ENCODE results near the gene AK4.

AK4 gene

DNA sequence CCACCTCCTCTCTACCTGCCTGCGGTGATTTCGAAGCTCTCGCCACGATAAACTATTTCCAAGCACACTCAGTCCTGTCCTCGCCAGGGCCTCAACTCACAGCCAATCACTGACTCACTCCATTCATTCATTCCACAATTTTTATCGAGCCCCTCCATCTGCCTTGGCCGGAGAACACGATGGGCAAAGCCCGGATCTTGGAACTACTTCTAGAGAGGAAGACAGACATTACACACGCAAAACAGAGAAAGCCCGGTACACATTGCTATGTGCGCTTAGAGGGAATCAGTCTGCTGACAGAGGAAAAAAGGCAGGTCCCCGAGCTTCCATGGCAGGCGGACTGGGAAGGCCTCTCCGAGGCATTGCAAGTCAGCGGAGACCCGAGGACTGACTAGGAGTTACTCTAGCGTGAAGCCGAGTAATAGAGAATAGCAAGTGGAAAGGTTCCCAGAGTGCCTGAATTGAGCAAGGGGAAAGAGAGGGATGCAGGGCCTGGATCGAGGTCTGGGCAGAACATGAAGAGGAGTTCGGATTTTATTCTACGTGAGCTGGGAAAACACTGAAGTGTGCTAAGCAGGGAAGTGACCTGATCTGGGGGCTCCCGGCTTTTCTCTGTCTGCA lies 107.1 kb downstream of the AK4 start:
- DNase-seq: no peak

- DNase-seq: no peak
Measured at GRCh38 chr1:65255656-65256050, 107.7 kb downstream of the AK4 start.

DNA sequence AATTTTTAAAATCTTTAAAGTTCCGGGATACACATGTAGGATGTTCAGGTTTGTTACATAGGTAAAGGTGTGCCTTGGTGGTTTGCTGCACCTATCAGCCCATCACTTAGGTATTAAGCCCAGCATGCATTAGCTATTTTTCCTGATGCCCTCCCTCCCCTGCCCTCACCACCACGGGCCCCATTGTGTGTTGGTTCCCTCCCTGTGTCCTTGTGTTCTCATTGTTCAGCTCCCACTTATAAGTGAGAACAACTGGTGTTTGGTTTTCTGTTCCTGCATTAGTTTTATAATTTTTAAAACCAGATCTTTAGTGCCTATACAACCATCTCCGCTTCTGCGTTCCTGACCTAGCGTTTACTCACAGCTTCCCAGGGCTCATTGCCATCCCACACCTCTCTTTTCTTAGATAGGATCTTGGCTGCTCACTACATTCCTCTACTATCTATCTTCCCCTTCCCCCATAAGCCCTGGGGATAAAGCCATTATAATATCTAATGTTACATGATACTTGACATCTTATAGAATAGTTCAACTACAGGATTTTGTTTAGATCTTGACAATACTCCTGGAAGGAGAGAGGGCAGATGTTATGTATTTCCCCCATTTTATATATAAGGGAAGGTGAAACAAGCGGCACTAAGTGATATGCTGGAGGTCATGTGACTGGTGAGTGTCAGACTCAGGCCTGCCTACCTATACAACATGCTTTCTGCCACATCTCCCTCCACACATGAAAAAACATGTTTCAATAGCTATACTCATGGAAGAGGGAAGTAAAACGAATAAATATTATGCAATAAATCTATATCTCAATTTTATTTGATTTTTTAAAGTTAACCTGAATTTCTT lies 109.1 kb downstream of the AK4 start:
- DNase-seq: no peak

DNA sequence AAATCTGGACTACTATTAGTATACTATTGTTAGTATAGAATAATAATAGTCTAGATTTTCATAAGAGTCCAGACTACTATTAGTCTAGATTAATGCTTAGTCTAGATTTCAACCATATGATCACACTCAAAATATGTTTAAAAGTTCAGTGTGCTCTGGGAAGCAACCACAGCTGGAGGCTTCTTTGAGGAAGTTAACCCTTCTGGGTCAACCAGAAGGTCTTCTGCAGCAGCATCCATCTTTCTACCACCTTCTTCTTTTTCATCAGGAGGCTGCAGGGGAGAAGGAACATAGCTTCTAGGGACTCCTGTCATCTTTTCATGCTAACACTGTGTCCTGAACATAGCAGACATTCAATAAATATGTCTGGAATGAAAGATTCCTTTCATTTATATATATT lies 110.1 kb downstream of the AK4 start:
- no peak for DNase-seq

DNA sequence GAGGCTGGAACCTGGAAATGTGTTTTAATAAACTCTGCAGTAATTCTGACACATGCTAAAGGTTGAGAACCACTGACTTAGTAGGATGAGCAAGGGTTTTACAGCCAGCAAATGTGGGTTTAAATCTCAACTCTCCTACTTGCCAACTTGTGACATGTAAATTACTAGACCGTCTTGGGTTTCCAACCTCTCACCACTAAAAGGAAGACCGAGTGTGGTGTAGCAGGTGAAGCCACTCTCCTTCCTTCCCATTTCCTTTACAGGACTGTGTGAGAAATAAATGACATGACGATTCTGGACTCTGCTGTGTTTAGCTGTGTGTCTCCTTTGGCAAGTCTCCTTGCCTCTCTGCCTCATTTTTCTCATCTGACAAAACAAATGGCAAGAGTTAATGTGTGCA lies 111.8 kb downstream of the AK4 start:
- no peak for DNase-seq

DNA sequence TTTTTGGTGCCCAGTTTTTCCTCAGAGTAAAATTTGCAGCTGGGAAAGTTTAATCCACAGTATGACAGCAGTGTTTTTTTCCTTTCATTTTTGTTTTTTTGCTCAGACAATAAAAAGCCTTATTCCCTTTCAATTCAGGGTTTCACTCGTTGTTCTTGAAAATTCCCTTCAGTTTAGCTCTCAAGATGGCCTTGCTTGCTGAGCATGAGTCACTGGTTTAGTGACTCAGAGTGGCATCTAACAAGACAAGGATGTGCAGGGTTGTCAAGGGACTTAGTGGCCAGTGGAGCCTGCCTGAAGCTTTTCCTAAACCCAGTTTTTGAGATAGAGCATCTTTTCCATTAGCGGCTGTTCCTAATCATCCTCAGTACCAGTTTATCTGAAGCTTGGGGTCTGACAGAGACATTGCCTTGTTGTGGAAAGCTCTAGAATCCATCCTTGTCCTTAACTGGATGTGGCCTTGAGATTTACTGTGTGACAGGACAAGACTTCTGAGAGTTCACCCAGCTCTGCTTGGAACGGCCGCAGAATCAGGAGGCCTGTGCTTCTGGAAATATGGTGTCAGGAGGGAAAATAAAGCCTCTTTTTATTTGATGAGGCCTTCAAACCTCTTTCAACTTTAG lies 113.0 kb downstream of the AK4 start:
- DNase-seq: no peak

DNA sequence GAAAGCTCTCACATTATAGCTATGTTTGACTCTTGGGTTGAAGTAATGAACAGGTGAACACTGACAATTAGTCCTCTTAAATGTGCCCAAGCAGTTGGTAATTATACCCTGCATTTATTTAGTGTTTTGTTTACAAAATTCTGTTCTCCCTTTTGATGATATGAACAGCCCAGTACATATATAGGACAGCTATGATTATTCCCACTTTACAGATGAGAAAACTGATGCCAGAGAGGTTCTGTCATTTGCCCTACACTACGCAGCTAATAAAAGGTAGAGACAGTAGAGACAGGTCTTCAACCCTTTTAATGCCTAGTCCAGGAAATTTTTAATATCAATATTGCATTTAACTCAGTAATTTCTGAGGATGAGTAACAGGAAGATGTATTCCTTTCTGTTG lies 115.3 kb downstream of the AK4 start:
- DNase-seq: no peak

GRCh38 chr1:65264197-65264929 lies 116.4 kb downstream of the AK4 start:
- DNase-seq: no peak

- DNase-seq: no peak
Measured at GRCh38 chr1:65265296-65265650, 117.3 kb downstream of the AK4 start.

- DNase-seq: peak; percentile 36
Measured at GRCh38 chr1:65265651-65266351, 117.8 kb downstream of the AK4 start.

GRCh38 chr1:65266476-65266875 lies 118.5 kb downstream of the AK4 start:
- DNase-seq: no peak

- DNase-seq: no peak
Measured at GRCh38 chr1:65267271-65267670, 119.3 kb downstream of the AK4 start.

DNA sequence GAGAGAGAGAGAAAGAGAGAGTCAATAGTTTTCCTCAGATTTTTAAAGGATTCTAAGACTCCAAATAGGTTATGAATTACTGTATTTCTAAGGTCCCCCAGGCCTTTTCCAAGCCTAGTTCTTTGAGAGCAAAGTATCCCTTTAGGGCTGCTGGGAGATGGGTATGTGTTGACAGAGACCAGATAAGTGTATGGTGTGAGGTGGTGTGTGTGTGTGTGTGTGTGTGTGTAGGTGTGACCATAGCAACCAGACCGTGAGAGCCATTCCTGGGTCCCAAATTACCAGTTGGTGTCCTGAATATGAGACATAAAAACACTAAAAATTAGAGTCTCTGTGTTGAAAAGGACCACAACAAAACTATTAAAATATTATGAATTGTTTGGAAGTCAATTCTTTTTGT lies 119.7 kb downstream of the AK4 start:
- DNase-seq: no peak

GRCh38 chr1:65269612-65270011 lies 121.6 kb downstream of the AK4 start:
- no peak for DNase-seq

- no peak for DNase-seq
Measured at GRCh38 chr1:65276197-65276939, 128.4 kb downstream of the AK4 start.

- no peak for DNase-seq
Measured at GRCh38 chr1:65277605-65278347, 129.8 kb downstream of the AK4 start.

- no peak for DNase-seq
Measured at GRCh38 chr1:65278376-65279069, 130.5 kb downstream of the AK4 start.

DNA sequence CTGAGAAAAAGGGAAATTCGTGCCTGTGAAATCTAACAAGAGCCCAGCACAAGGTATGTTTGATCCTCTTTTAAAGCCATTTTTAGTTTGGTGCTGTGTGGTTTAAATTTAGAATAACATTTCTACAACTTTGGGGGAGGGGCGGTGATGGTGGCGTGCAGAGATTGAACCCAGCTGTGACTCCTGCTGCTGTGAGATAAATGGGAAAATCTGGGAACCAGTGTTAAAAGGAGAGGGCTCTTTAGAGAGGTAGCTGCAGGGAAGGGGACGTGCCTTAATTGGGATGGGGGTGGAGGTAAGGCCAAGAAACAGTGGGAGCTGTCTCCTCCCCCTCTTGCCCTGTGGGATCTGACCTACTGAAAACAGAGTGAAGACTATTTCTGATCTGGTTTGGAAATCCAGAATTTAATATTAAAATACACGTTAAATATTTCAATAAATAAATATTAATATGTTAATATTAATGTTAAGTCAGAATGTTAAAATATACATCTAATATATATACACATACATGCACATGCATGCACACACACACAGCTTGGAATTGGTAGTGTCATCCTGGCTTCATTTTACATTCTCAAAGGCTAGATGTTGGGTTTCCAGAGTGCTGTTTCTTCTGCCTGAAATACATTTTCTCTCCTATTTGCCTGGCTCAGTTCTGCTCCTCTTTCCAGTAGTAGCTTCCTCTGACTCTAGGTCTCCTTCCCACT lies 131.2 kb downstream of the AK4 start:
- no peak for DNase-seq
